Activated CD4-positive, alpha-beta T cell treated with anti-CD3 and anti-CD28 coated beads, Interleukin-2, amount 50 U/mL, for 1 hour (primary cell): ENCODE measurements around the gene CGB5.
A peak's percentile ranks its signal among the peaks of the same experiment; 100 is the strongest.
"Not testable (repeated sequence)": the region's sequence is repeated elsewhere in the genome, so short reads cannot be mapped to it uniquely, and the experiment has no call there.

Source experiments
- DNase-seq: peaks from one replicate; pipeline ENCODE4 v3.0.0-alpha.2; 2020

CGB5 gene

DNA sequence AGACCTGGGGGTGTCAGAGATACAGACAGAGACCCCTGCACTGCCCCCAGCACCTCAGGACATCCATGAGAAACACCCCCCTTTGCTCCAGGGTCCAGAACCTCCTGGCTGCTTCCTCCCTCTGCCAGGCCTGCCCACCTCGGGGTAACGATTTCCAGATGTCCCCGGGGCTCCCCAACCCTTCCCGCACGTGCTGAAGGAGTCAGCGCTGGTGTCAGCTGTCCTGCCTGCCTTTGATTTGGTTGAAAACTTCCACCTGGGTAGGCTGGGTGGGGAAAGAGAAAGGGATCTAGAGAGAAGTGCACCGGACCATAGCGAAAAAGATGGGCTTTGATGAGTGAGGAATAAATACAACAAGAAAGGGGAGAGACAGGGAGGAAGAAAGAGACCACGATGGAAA is 15.4 kb downstream of the CGB5 start:
- no peak for DNase-seq

DNA sequence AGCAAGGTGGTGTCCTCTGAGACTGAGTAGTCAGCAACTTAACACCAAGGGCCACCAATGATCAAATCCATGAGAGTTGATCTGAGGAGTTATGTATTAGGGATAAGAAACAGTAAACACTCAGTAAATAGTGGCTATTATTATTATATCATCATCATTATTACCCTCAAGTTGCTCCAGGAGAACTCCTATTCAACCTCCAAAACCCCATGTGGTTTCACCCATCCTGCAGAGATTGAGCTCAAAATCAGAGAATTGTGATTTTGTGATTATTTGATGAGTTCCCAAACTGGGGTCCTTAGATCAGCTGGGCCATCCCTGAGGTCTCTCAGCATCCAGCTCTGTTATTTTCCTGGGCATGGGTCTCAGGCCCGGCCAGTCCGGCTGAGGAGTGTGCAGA is 17.4 kb downstream of the CGB5 start:
- no peak for DNase-seq

DNA sequence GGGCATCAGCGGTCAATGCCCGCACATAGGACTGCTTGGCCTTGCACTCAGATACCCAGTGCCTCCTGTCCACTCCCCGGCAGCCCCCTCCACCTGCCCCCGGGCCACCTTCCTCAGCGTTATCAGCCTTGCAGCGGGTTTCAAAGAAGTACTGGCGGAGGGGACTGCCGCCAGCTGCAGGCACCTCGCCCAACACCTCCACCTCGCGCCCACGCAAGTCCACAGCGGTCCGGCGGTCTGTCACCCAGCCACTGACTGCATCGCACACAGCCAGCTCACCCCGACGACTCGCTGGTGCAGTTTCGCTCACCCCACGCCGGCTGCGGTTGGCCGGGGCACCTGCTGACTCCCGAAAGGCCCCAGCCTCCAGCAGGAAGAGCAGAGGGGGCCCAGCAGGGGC is 17.8 kb downstream of the CGB5 start:
- no peak for DNase-seq

DNA sequence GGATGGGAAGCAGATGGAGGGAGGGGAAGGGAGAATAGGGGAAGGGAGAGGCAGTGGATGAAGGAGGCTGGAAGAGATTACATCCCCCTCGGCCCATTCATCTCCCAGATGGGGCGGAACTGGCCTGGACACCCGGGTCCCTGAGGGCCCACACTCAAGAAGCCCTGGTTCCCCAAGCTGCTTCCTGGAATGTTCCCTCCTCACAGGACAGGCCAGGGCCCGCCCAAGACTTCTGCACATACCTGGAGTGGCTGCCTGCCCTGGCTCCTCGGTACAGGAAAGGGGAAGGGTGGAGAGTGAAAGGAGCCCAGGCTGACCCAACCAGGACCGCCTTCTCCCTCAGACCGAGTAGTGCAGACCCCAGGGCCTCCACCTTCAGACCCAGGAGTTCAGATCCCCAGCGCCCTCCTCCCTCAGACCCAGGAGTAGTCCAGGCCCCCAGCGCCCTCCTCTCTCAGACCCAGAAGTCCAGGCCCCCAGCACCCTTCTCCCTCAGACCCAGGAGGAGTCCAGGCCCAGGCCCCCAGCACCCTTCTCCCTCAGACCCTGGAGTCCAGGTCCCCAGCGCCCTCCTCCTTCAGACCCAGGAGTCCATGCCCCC is 20.5 kb downstream of the CGB5 start:
- no peak for DNase-seq

DNA sequence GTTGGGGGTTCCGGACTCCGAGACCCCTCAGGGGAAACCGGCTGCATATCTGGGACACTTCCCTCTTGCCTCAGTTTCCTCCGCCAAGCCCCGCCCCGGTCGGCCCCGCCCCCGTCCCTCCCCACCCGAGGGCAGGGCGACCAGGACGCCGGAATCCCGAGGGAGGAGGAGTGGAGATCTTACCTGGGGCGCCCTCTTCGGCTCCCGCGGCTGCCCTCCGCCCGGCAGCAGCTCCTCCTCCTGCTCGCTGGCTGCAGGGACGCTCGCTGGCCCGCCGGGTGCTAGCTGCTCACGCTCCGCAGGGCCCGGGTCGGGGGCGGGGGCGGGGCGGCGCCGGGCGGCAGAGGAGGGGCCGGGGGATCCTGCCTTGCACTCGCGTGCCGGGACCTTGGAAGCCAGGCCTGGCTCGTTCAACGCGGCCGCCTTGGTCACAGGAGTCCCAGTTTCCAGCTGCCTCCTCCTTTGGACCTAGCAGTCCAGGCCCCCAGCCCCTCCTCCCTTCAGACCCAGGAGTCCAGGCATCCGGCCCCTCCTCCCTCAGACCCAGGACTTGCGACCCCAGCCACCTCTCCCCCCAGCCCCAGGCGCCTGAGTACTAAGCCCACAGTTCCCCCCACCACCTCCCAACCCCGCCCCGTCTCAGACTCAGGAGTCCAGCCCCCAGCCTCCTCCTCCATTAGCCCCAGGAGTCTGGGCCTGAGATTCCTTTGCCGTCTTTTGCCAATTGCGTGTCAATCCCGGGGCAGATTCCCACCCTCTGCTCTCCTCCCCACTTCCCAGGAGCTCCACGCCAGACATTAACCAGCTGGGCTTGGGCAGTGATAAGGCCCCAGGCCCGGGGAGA is 21.3 kb downstream of the CGB5 start, which contains the start of gene NTF4:
Gene NTF4, minus strand, starts transcription at position 51 of the 844 bp plus-strand sequence. CDS start 2,821 bp downstream, outside the sequence.
- DNase-seq: no peak

DNA sequence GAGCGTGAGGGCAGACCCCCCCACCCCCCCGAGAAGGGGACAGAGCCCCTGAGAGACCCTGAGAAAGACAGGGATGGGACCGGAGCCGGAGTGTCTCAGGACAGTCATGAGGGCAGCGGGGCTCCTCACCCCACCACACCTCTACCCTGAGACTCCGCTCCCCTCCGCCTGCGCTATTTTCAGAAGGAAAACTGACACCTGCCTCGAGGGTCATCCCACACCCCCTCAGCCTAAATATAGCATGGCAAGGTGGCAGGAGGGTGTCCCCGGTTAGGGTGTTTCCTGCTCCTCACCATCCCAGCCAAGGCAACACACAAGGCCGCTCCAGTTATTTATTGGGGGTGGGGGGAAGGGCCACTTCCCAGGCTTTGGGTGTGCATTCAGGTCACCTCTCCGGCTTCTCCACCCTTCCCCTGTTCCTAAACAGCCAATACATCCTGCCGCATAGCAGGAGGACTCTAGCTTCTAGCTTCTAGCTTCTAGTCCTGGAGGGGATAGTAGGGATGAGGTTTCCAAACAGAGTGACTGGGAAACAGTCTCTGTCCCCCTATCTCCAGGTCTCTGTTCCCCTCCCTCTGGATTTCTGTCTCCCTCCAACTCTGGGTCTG is 22.4 kb downstream of the CGB5 start:
- no peak for DNase-seq

DNA sequence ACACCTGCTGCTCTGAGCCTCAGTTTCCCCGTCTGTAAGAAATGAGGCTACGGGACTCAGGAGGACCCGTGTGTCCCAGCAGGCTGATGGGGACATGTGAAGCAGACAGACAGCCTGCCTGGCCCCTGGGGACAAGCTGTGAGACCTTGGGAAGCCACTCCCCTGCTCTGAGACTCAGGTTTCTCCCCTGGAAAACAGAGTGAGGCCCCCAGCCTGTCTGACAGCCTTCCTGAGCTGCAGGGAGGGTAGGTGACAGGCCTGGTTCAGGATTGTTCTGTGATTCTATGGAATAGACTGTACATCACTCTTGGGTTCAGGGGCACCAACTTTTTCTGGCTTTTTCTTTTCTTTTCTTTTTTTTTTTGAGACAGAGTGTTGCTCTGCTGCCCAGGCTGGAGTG is 23.9 kb downstream of the CGB5 start:
- DNase-seq: no peak

DNA sequence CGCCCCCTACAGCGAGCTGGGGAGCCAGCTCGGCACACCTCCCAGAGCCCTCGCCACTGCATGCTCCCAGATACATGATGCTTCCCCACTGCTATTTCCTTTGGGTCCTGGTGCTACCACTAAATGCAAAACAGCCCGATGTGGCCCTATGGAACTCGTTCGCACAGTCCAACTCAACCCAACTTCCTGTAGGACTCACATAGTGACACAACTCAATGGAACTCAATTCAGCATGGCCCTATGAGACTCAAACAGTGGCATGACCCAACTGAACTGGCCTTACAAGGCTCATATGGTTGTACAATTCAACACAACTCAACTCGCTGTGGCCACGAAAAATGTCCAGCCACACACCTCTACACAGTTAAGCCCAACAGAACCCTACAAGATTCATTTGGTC is 25.4 kb downstream of the CGB5 start:
- no peak for DNase-seq

DNA sequence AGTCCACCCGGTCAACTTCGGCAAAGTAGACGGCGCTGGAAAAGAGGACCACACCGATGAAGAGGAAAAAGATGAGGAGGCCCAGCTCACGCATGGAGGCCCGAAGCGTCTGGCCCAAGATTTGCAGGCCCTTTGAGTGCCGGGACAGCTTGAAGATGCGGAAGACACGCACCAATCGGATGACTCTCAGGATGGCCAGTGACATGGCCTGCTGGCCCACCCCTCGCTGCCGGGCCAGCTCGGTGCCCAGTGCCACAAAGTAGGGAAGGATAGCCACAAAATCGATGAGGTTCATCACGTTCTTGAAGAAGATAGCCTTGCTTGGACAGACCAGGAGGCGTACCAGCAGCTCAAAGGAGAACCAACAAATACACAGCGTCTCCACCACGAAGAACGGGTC is 26.8 kb downstream of the CGB5 start:
- no peak for DNase-seq

DNA sequence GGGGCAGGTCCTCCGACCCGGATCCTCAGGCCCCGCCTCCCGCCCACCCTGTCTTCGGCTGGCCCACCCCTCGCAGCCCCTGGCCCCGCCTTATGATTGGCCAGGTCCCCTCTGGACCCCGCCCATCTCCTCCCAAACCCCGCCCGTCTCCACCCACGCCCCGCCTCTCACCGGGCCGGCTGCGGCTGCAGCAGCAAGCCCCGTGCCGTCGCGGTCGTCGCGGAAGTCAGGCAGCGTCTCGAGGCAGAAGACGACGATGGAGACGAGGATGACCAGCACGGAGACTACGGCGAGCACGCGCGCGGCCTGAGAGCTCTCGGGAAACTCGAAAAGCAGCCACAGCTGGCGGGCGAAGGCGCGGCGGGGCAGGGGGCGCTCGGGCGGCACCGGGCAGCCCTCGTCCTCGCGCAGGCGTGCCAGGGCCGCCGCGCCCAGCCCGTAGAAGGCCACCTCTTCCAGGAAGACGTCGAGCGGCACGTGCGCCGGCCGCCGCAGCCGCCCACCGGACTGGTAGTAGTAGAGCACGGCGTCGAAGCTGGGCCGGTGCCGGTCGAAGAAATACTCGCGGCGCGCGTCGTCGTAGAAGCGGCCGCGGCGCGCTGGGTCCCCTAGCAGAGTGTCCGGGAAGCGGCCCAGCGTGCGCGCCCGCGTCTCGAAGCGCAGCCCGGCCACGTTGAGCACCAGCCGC is 28.4 kb downstream of the CGB5 start:
- DNase-seq: no peak

DNA sequence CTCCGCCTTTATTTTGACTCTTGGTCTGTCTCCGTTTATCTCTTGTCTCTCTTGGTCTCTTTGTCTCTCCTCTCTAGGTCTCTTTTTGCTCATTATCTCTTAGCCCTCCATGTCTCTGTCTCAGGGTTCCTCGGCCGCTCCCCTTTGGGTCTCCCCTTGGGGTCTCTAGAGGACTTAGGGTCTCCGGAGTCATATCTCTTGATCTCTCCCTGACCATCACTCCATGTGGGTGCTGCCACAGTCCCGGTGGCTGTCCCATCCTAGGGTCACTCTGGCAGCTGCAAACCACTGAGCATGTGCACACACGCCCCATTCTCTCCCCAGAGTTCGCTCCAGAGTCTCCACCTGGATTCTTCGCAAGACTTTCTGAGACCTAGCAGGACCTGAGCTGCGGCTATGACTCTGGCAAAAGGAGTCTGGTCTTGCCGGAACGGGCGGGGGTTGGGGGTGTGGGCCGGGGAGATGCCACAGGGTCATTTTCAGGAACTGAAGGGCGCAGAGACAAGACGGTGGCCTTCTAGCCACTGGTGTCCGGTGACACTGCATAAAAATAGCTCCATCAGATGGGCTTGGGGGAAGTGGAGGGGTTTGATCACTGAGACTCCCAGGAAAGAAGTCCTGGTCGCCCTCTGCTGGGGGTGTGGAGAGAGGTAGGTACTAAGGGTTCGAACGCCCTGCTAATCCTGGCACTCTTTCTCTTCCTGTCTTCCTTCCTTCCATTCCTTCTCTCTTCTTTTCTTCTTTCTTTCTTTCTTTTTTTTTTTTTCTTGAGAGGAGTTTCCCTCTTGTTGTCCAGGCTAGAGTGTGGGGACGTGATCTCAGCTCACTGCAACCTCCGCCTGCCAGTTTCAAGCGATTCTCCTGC is 30.1 kb downstream of the CGB5 start:
- no peak for DNase-seq

DNA sequence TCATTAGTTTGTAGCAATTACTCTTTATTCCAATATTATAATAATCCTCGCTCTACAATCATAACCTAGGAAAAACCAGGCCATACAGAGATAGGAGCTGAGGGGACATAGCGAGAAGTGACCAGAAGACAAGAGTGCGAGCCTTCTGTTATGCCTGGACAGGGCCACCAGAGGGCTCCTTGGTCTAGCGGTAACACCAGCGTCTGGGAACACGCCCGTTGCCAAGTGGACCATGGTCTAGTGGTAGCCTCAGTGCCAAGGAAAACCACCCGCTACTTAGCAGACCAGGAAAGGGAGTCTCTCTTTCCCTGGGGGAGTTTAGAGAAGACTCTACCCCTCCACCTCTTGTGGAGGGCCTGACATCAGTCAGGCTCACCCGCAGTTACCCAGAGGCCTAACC is 31.2 kb downstream of the CGB5 start:
- not testable (repeated sequence) for DNase-seq

DNA sequence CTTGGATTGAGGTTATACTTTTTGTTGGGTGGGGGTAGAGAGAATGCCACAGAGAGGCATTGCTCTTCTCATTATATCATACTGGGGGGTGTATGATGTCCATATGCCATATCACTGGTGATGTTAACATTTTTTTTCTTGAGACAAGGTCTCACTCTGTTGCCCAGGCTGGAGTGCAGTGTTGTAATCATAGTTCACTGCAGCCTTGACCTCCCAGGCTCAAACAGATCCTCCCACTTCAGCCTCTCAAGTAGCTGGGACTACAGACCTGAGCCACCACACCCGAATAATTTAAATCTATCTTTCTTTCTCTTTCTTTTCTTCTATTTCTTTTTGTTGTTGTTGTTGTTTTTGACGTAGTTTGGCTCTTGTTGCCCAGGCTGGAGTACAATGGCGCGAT is 36.7 kb downstream of the CGB5 start:
- no peak for DNase-seq

DNA sequence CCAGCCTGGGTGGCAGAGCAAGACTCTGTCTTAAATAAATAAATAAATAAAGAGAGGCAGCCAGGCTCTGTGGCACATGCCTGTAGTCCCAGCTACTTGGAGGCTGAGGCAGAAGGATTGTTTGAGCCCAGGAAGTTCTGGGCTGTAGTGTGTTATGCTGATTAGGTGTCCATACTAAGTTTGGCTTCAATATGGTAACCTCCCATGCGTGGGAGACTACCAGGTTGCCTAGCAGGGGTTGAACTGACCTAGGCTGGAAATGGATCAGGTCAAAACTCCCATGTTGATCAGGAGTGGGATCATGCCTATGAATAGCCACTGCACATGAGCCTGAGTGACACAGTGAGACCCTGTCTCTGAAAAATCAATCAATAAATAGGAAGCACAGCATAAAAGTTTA is 37.6 kb downstream of the CGB5 start:
- no peak for DNase-seq

DNA sequence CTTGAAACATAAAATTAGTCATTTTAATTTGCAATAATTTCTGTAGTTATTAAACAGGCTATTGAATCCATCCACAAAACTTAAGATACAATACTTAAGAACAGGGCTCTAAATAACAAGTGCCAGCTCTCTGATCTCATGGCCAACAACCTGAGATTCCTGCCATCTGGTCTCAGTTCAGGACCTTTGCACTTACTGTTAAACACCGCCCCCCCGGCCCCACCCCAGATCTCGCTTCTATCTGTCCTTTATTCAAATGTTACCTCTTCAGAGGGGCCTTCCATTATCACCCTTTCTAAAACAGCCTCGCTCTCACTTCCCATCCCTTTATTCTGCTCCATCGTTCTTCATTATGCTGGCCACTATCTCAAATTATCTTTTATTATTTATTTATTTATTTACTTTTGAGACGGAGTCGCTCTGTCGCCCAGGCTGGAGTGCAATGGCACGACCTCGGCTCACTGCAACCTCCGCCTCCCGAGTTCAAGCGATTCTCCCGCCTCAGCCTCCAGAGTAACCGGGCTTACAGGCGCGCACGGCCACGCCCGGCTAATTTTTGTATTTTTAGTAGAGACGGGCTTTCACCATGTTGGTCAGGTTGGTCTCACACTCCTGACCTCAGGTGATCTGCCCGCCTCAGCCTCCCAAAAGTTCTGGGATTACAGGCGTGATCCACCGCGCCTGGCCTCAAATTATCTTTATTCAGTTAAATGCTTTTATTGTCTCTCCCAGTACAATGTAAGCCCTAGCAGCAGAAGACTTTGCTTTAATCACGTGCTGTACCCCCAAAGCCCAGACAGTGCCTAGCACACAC is 40.8 kb downstream of the CGB5 start:
- DNase-seq: no peak

DNA sequence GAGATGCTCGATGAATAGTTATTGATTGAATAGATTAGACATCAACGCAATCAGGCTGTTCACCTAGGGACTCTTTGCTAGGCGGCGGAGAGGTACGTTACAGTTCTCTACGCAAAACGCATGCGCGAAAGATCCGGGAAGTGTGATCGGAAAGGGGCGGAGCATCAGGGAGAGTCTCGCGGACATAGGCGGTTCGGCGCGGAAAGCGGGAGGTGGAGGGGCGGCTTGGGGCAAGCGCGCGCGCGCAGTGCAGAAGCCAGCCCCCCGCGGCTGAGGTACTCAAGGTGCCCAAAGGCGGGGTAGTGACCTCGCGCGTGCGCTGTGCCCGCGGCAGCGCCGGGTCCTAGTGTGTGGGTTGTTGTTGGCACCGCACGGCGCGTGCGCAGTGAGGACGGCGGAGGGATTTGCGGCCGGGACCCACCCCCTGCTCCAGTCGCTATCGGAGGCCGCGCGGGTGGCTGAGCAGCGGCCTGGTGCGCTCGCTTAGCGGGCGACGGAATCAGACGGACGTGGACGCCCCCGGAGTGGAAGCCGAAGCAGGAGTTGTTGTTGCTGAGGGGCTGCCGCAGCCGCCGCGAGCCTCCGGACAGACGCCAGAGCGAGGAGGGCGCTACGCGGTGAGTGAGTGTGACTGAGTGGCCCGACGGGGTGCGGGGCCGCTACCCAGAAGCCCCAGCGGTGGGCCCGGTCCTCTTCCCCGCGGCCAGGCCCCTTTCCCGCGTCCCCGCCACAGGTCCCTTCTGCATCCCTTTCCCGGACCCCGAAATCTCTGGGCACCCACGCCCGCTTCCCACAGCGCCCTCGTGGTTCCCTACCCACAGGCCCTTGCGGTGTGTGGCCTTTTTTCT is 41.6 kb downstream of the CGB5 start, which contains the start of gene SNRNP70:
Gene SNRNP70, plus strand, starts transcription at position 432 of the 848 bp plus-strand sequence. CDS start 964 bp downstream, outside the sequence.
- DNase-seq: peak; percentile 98

DNA sequence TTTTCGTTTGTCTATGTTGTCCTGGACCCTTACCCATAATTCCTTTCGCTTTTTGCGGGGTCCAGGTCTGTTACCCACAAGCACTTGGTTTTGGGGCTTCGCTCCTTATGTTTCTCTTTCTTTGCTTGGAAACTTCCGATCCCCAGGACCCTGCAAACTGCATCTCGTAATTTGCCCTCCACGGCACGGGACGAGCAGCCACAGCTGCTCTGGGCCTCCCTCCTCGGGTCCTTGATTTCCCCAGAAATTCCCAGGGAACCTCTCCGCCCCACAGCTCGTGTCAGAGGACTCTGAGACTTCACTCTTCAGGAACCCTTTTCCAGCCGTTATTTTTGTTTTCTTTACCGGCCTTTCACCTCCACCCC is 42.2 kb downstream of the CGB5 start:
- no peak for DNase-seq

DNA sequence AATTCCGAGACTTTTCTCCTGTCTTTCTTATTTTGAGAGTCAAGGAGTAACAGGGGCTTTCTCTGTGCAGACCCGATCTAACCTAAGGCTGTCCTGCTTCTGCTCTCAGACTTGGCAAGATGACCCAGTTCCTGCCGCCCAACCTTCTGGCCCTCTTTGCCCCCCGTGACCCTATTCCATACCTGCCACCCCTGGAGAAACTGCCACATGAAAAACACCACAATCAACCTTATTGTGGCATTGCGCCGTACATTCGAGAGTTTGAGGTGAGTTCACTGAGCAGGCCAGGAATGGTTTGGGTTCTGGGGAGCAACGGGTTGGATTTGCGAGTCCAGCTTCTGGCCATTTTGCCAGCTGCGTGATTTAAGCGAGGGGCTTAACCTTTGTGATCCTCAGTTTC is 42.6 kb downstream of the CGB5 start:
- DNase-seq: no peak

DNA sequence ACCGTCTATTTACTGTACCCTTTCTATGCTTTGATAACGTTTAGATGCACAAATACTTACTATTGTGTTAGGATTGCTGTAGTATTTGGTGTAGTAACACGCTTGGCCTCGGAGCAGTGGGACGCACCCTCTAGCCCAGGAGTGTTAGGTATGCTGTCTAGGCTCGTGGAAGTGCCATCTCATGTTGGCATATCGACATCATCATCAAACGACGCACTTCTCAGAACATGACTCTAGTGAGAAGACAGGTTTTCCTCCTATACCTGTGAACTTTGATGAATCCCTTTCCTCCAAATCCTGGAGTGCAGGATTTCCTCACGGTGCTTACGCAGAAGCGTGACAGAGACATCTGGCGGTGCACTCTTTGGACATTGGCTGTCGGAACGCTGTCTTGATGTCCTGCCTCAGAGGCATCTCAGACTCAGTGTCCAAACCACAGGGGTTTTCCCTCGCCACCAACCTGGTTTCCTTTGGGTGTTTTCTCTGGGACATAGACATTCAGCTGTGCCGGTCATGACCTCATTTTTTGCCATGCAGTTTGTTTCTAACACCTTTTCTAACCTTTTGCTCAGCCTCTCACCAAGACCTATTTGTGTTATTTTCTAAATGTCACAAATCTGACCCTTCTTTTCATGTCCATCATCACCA is 47.9 kb downstream of the CGB5 start:
- no peak for DNase-seq

DNA sequence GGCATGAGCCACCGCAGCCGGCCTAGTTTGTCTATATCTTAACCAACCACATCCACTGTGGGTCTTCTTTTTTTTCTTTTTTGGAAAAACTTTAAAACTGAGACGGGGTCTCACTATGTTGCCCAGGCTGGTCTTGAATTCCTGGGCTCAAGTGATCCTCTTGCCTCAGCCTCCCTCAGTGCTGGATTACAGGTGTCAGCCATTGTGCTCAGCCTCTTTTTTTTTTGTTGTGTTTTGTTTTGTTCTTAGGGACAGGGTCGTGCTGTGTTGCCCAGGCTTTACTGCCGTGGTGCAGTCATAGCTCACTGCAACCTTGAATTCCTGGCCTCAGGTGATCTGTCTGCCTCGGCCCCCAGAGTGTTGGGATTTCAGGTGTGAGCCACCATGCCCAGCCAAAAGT is 49.0 kb downstream of the CGB5 start:
- no peak for DNase-seq
